ENCODE data around the gene FADS6. TPM values are rescaled to one million over a fixed set of nuclear protein-coding genes. Genes with fewer than 3 reads are reported as not detected.

Gene FADS6
- total and polyA plus RNA-seq, 2 experiments from 2014 or later: 0.42 to 0.73 TPM

- TF ChIP-seq REST (IDR thresholded peaks at IDR 0.05; ENCODE audit: unreplicated experiment) (no peak), STAT1 (IDR thresholded peaks at IDR 0.05; ENCODE audit: unreplicated experiment) (no peak)
Observed at GRCh38 chr17:74941128-74941725, 47.8 kb upstream of the FADS6 start (continued).

- Histone ChIP-seq H3K4me2 (no peak overlapping the region), H3K27ac (ENCODE audit: low read depth) (no peak overlapping the region), H3K79me2 (replicated peaks; ENCODE audit: insufficient read depth) (no peaks in the 10 kb centered on the region), H3K9me2 (ENCODE audit: insufficient read depth) (no peaks in the 10 kb centered on the region), H3K4me1 (ENCODE audit: insufficient read depth) (0 out of 2 replicates have a peak, but pooled peaks cover 4% of the 10 kb centered on the region), H3K36me3 (ENCODE audit: insufficient read depth) (no peaks in the 10 kb centered on the region), H3K27me3 (ENCODE audit: insufficient read depth) (peaks cover 53% of the 10 kb centered on the region), H4K20me1 (replicated peaks; ENCODE audit: insufficient read depth) (no peaks in the 10 kb centered on the region), H3K4me3 (no peak overlapping the region), H2AFZ (no peak overlapping the region), H3F3A (replicated peaks; ENCODE audit: low read depth) (no peaks in the 10 kb centered on the region)
- Mint-ChIP-seq H3K27me3 (ENCODE audit: insufficient read depth, low read depth, poor library complexity) (peaks cover 58% of the 10 kb centered on the region), H3K27ac (no peak overlapping the region), H3K4me3 (no peak overlapping the region; the same call in 2 of the 3 replicates), H3K36me3 (ENCODE audit: low read depth) (no peaks in the 10 kb centered on the region), H3K4me1 (peaks cover 14% of the 10 kb centered on the region), H3K9me3 (no peaks in the 10 kb centered on the region)
- no peak for ATAC-seq
- no peak for DNase-seq (ENCODE audit: low spot score)
- no peak for TF ChIP-seq ZNF331 (CRISPR knock-in tag; IDR thresholded peaks at IDR 0.05; ENCODE audit: low read depth)
- no peak for TF ChIP-seq ZNF462 (CRISPR knock-in tag; IDR thresholded peaks at IDR 0.05)
- TF ChIP-seq CREB1 (CRISPR knock-in tag; IDR thresholded peaks at IDR 0.05; ENCODE audit: low read depth): no peak
- TF ChIP-seq ZNF114 (CRISPR knock-in tag; IDR thresholded peaks at IDR 0.05): no peak
- no peak for TF ChIP-seq REST (IDR thresholded peaks at IDR 0.05; ENCODE audit: unreplicated experiment)
- no peak for TF ChIP-seq CTCF (conservative IDR thresholded peaks at IDR 0.05; ENCODE audit: low read depth in 2 of 2)
- no peak for TF ChIP-seq NANOG (IDR thresholded peaks at IDR 0.05; ENCODE audit: borderline replicate concordance)
- TF ChIP-seq JUNB (IDR thresholded peaks at IDR 0.05; ENCODE audit: unreplicated experiment): no peak
Observed at GRCh38 chr17:74939534-74939933, 46.1 kb upstream of the FADS6 start.

Measured in GM23338 (cell line).